Measurements from ENCODE around the gene TEX54.

TEX54 gene

GRCh38 chr11:62854013-62854824 is 21.6 kb upstream of the TEX54 start:
- H3K4me3 ChIP-seq (ENCODE audit: low read depth, low read length): peak overlapping the region; percentile 95
- DNase-seq (ENCODE audit: low read depth): no peak
- TF ChIP-seq, protein P1, sequence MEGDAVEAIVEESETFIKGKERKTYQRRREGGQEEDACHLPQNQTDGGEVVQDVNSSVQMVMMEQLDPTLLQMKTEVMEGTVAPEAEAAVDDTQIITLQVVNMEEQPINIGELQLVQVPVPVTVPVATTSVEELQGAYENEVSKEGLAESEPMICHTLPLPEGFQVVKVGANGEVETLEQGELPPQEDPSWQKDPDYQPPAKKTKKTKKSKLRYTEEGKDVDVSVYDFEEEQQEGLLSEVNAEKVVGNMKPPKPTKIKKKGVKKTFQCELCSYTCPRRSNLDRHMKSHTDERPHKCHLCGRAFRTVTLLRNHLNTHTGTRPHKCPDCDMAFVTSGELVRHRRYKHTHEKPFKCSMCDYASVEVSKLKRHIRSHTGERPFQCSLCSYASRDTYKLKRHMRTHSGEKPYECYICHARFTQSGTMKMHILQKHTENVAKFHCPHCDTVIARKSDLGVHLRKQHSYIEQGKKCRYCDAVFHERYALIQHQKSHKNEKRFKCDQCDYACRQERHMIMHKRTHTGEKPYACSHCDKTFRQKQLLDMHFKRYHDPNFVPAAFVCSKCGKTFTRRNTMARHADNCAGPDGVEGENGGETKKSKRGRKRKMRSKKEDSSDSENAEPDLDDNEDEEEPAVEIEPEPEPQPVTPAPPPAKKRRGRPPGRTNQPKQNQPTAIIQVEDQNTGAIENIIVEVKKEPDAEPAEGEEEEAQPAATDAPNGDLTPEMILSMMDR (IDR thresholded peaks at IDR 0.05; ENCODE audit: low read depth, low read length, missing control alignments): no peak

DNA sequence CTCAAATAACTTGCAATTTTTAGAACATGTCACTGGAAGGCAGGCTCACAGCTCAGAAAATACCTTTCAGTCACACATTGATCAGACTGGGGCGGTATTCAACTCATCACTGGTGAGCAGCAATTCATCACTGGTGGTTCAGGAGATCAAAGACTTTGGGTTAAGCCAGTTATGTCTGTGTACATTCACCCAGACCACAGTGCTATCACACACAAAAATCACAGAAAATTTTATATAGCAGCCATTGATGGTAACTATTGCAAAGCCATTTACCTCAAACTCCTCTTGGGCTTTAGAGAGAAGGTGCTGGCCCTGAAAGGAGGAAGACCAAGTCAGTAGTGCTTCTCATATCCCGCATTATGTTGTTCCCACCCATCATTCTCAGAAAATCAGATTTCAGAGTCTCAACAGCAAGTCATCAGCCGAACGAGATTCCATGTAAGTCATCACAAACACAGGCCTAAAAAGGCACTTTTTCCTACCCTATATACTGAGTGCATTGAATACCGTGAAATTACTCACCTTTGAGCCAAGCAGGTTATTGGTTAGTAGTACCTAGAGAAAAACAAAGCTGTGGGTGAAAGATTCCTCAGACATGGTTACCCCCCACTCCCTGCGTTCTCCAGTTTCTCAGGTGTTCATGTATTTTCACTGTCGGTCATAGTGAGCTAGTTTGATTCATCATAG is 20.8 kb upstream of the TEX54 start:
- no peak for DNase-seq (ENCODE audit: low read depth)
- TF ChIP-seq, protein P1 (IDR thresholded peaks at IDR 0.05; ENCODE audit: low read depth, low read length, missing control alignments): no peak

DNA sequence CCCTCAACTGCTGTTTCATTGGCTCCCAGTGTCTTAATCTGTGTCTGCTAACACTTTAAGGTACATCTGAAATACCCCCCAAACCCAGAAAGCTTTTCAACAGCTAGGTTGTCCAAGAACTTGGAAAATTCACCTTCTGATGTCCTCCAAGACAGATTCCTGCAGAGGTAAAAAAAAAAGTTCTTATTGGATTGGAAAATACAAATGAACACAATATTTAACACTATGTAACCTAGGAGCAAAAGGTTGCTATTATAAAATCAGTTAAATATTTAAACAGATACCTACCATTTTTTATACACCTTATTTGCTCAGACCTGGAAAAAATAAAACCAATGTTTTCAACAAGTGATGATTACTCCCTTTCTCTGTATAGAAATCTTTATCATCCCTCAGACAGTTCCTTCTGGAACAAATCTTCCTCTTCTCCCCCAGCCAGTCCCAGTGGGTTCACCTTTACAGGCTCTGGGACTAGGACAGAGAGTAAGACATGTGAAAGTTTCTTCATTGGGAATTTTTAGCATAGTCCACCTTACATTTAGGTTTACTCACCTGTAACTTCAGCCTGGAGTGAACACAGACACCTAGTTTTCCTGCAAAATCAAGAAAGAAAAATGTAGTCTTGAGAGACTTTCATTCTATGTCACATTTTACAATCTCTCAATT is 20.0 kb upstream of the TEX54 start:
- no peak for DNase-seq (ENCODE audit: low read depth)
- TF ChIP-seq, protein P1 (IDR thresholded peaks at IDR 0.05; ENCODE audit: low read depth, low read length, missing control alignments): no peak
- H3K4me3 ChIP-seq (ENCODE audit: low read depth, low read length): peak overlapping the region; percentile 95; the same call in 1 of the 2 replicates

More for the DNA sequence above, 20.8 kb upstream of the TEX54 start:
- H3K4me3 ChIP-seq (ENCODE audit: low read depth, low read length): peak overlapping the region; percentile 95

- DNase-seq (ENCODE audit: low read depth): no peak
- TF ChIP-seq, protein P1 (IDR thresholded peaks at IDR 0.05; ENCODE audit: low read depth, low read length, missing control alignments): no peak
- no peak overlapping the region; the same call in 1 of the 2 replicates for H3K4me3 ChIP-seq (ENCODE audit: low read depth, low read length)
Observed at GRCh38 chr11:62851807-62852522, 19.3 kb upstream of the TEX54 start.

GRCh38 chr11:62850911-62851806 is 18.5 kb upstream of the TEX54 start:
- H3K4me3 ChIP-seq (ENCODE audit: low read depth, low read length): no peak overlapping the region
- TF ChIP-seq, protein P1 (IDR thresholded peaks at IDR 0.05; ENCODE audit: low read depth, low read length, missing control alignments): no peak
- no peak for DNase-seq (ENCODE audit: low read depth)
